DND-41 (cell line): ENCODE results near the gene SPSB3.
"Not testable (repeated sequence)": the region's sequence is repeated elsewhere in the genome, so short reads cannot be mapped to it uniquely, and the experiment has no call there.

ENCODE experiments used
- ATAC-seq: fragments of 200-7000 bp; cut with Tn5 transposase; 3 replicates; pipeline ENCODE4 v1.9.1; 2021; ENCODE audit warnings: low read depth; ENCODE audit not compliant: insufficient read depth
- DNase-seq: peaks from one replicate; pipeline ENCODE4 v3.0.0-alpha.2; 2020
- H2AFZ ChIP-seq: 2 replicates; pipeline ENCODE4 v1.6.0; 2012; ENCODE audit warnings: low read depth, low read length
- H3K27ac ChIP-seq: 2 replicates; pipeline ENCODE4 v1.5.1; 2012; ENCODE audit warnings: low read length, inconsistent platforms
- H3K27me3 ChIP-seq: fragments of 200-600 bp; sonication (generic); 2 replicates; pipeline ENCODE4 v1.6.0; 2012; ENCODE audit warnings: low read length, mild to moderate bottlenecking, inconsistent platforms; ENCODE audit not compliant: insufficient read depth, poor library complexity
- H3K36me3 ChIP-seq: 2 replicates; pipeline ENCODE4 v1.5.1; 2012; ENCODE audit warnings: low read length, inconsistent platforms; ENCODE audit not compliant: insufficient read depth
- H3K4me1 ChIP-seq: 2 replicates; pipeline ENCODE4 v1.5.1; 2012; ENCODE audit warnings: mild to moderate bottlenecking, low read length; ENCODE audit not compliant: insufficient read depth
- H3K4me2 ChIP-seq: 2 replicates; pipeline ENCODE4 v1.6.0; 2012; ENCODE audit warnings: mild to moderate bottlenecking, moderate library complexity, low read length, inconsistent platforms; ENCODE audit not compliant: insufficient read depth
- H3K4me3 ChIP-seq, 2 experiments: fragments of 200-600 bp in 1 of 2; shearing (Covaris generic) in 1 of 2; 2 replicates each; pipeline ENCODE4 v1.5.1; 2012 to 2016; ENCODE audit warnings: inconsistent platforms in 2 of 2, low read length in 2 of 2, mild to moderate bottlenecking in 2 of 2, low read depth in 1 of 2, moderate library complexity in 1 of 2
- H3K79me2 ChIP-seq: 2 replicates; pipeline ENCODE4 v1.6.0; 2012; ENCODE audit warnings: low read length, inconsistent platforms; ENCODE audit not compliant: insufficient read depth
- H3K9ac ChIP-seq: 2 replicates; pipeline ENCODE4 v1.6.0; 2012; ENCODE audit warnings: low read depth, mild to moderate bottlenecking, inconsistent platforms, low read length, moderate library complexity
- H3K9me3 ChIP-seq: 2 replicates; pipeline ENCODE4 v1.5.1; 2012; ENCODE audit warnings: low read length, moderate library complexity, mild to moderate bottlenecking, inconsistent platforms; ENCODE audit not compliant: insufficient read depth, severe bottlenecking
- H4K20me1 ChIP-seq: 2 replicates; pipeline ENCODE4 v1.6.0; 2012; ENCODE audit warnings: low read length; ENCODE audit not compliant: insufficient read depth
- EZH2 ChIP-seq: IDR thresholded peaks from 3 replicates; pipeline ENCODE4 v1.6.1; 2012; ENCODE audit warnings: borderline replicate concordance, low read depth, mild to moderate bottlenecking, moderate library complexity, low read length, inconsistent platforms; ENCODE audit not compliant: severe bottlenecking
- TF ChIP-seq, protein P1 (sequence below): IDR thresholded peaks from 2 replicates; pipeline ENCODE4 v1.5.1; 2012; ENCODE audit warnings: borderline replicate concordance, low read length, moderate library complexity, mild to moderate bottlenecking; ENCODE audit not compliant: poor library complexity, severe bottlenecking; ENCODE audit errors: extremely low read depth

Gene SPSB3

DNA sequence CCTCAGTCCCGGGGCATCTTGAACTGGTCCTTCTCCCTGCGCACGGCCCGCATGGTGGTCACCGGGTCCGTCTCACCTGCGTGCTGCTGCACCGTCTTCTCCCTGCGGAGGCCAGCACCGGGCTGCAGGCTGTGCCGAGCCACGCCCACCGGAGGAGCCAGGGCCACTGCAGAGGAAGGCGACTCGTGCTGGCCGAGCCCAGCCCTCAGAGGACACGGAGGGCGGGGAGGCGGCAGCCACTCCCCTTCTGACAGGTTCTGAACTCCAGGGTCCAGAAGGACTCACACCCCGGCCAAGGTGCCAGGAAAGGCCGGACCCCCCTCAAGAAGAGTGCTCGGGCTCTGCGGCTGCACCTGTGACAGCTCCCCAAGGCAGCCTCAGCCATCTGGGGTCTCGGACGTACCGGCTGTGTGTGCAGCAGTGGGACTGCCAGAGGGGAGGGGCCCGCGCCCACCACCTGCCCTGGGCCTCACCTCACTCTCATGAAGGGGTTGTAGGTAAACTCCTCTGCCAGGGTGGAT, 27.0 kb upstream of the SPSB3 start:
- Histone ChIP-seq H3K4me3 (no peak overlapping the region), H3K4me2 (no peak overlapping the region), H3K4me1 (no peaks in the 10 kb centered on the region), H4K20me1 (no peaks in the 10 kb centered on the region), H3K9me3 (no peaks in the 10 kb centered on the region), H3K36me3 (peaks cover 48% of the 10 kb centered on the region), H3K27ac (no peak overlapping the region), H3K79me2 (no peaks in the 10 kb centered on the region), H3K27me3 (no peaks in the 10 kb centered on the region), H3K9ac (no peak overlapping the region), H2AFZ (no peak overlapping the region)
- no peak for DNase-seq
- ATAC-seq = no peak
- TF ChIP-seq, protein P1, sequence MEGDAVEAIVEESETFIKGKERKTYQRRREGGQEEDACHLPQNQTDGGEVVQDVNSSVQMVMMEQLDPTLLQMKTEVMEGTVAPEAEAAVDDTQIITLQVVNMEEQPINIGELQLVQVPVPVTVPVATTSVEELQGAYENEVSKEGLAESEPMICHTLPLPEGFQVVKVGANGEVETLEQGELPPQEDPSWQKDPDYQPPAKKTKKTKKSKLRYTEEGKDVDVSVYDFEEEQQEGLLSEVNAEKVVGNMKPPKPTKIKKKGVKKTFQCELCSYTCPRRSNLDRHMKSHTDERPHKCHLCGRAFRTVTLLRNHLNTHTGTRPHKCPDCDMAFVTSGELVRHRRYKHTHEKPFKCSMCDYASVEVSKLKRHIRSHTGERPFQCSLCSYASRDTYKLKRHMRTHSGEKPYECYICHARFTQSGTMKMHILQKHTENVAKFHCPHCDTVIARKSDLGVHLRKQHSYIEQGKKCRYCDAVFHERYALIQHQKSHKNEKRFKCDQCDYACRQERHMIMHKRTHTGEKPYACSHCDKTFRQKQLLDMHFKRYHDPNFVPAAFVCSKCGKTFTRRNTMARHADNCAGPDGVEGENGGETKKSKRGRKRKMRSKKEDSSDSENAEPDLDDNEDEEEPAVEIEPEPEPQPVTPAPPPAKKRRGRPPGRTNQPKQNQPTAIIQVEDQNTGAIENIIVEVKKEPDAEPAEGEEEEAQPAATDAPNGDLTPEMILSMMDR = no peak
- TF ChIP-seq EZH2 = no peak

DNA sequence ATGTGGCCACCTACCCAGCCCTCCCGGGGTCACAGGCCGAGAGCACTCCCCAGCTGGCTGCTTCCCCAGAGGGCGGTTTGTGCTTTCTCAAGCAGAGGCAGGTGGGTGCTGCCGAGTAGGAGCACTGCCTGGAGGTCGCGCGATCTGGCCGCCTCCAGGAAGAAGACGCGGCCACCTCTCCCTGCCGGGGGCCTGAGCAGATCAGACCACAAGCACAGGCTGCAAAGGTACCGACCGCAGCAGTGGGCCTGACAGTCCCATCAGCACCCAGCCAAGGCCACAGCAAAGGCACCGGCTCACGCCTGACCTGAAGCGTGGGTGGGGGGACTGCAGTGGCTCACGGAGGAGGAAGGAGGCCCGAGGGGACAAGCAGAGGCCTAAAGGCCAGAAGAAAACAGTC, 26.3 kb upstream of the SPSB3 start:
- TF ChIP-seq, protein P1 = no peak
- TF ChIP-seq EZH2 = no peak
- no peak for ATAC-seq
- H3K4me2 ChIP-seq = no peak overlapping the region

DNA sequence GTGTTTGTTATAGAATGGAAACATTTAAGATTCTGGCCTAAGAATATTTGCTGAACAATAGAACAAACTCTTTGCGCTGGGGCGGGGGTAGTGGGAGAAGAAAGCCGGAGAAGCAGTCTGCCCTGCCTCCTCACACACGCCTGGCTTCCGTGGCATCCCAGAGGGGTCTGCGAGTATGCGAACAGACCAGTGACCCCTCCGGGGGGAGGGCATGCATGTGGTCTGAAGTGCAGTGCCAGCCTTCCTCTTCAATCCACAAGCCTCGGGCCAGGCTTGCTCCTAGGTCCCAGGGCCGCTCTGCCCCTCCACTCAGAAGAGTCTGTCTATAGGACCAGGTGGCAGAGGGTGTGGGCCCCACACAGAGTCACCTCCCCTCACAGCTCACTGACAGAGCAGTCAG, 25.3 kb upstream of the SPSB3 start:
- H3K27ac ChIP-seq = no peak overlapping the region
- ATAC-seq (no peak), DNase-seq (no peak)
- H3K9ac ChIP-seq = no peak overlapping the region
- H2AFZ ChIP-seq = no peak overlapping the region
- no peaks in the 10 kb centered on the region for H4K20me1 ChIP-seq
- H3K9me3 ChIP-seq = no peaks in the 10 kb centered on the region
- TF ChIP-seq, protein P1 = no peak
- no peak for TF ChIP-seq EZH2
- peaks cover 35% of the 10 kb centered on the region for H3K36me3 ChIP-seq
- no peak overlapping the region for H3K4me3 ChIP-seq
- no peaks in the 10 kb centered on the region for H3K4me1 ChIP-seq
- no peaks in the 10 kb centered on the region for H3K27me3 ChIP-seq
- H3K4me2 ChIP-seq = no peak overlapping the region
- H3K79me2 ChIP-seq = no peaks in the 10 kb centered on the region

More for the DNA sequence above, 26.3 kb upstream of the SPSB3 start:
- no peaks in the 10 kb centered on the region for H4K20me1 ChIP-seq
- no peak overlapping the region for H3K27ac ChIP-seq
- no peak for DNase-seq
- H3K36me3 ChIP-seq = peaks cover 44% of the 10 kb centered on the region
- no peaks in the 10 kb centered on the region for H3K27me3 ChIP-seq
- H3K4me1 ChIP-seq = no peaks in the 10 kb centered on the region
- H3K4me3 ChIP-seq = no peak overlapping the region
- no peak overlapping the region for H3K9ac ChIP-seq
- no peaks in the 10 kb centered on the region for H3K9me3 ChIP-seq
- no peak overlapping the region for H2AFZ ChIP-seq
- no peaks in the 10 kb centered on the region for H3K79me2 ChIP-seq

DNA sequence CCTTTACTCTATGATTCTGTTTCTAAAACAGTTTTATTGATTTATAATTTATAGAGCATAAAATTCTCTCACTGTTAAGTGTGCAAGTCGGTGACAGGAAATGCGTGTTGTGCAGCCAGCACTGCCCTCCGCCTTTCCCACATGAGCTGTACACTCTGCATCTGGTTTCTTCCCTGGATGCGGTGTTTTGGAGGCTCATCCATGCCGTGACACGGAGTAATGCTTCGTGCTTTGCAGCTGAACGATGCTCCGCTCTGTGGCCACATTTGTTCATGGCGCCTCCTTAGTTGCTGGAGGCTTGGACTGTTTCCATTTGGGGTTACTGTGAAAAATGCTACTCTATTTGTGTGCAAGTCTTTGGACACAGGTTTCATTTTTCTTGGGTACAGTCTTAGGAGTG, 18.3 kb upstream of the SPSB3 start:
- H3K36me3 ChIP-seq = no peaks in the 10 kb centered on the region
- DNase-seq (no peak), ATAC-seq (no peak)
- H3K4me1 ChIP-seq = no peaks in the 10 kb centered on the region
- H3K9me3 ChIP-seq = peaks cover 7% of the 10 kb centered on the region
- TF ChIP-seq EZH2 = no peak
- TF ChIP-seq, protein P1 = no peak
- no peak overlapping the region for H3K4me2 ChIP-seq
- no peak overlapping the region for H2AFZ ChIP-seq
- no peaks in the 10 kb centered on the region for H4K20me1 ChIP-seq
- H3K4me3 ChIP-seq = no peak overlapping the region
- H3K27ac ChIP-seq = no peak overlapping the region
- no peaks in the 10 kb centered on the region for H3K27me3 ChIP-seq
- H3K79me2 ChIP-seq = no peaks in the 10 kb centered on the region
- no peak overlapping the region for H3K9ac ChIP-seq

DNA sequence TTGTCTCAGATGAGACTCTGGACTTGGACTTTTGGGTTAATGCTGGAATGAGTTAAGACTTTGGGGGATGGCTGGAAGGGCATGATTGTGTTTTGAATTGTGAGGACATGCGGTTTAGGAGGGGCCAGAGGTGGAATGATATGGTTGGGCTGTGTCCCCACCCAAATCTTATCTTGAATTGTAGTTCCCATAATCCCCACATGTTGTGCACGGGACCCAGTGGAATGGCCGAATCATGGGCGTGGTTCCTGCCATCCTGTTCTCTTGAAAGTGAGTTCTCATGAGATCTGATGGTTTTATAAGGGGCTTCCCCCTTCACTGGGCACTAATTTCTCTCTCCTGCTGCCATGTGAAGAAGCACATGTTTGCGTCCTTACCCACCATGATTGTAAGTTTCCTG, 16.9 kb upstream of the SPSB3 start:
- not testable (repeated sequence) for H3K79me2 ChIP-seq, H3K4me1 ChIP-seq, H3K36me3 ChIP-seq, DNase-seq, H3K27me3 ChIP-seq, ATAC-seq, H3K4me2 ChIP-seq, H3K9ac ChIP-seq, H3K27ac ChIP-seq, H4K20me1 ChIP-seq, H3K4me3 ChIP-seq, H2AFZ ChIP-seq, H3K9me3 ChIP-seq
